Measurements from ENCODE around the gene PHF21A. TPM values are rescaled to one million over a fixed set of nuclear protein-coding genes. Genes with fewer than 3 reads are reported as not detected.

PHF21A gene
- total RNA-seq, 4 donors from 2014 or later: 11.2 to 22.3 (median 15.9) TPM

- DNase-seq: no peak
- Histone ChIP-seq H3K9me3 (no peaks in the 10 kb centered on the region), H3K4me1 (peaks cover 0 to 21% (median 13%) of the 10 kb centered on the region in 3 donors), H3K4me3 (no peak overlapping the region), H3K27ac (no peak overlapping the region), H3K36me3 (no peaks in the 10 kb centered on the region), H3K27me3 (no peaks in the 10 kb centered on the region)
- intact Hi-C loops (cut with DNase I): no loop called here
- TF ChIP-seq CTCF (IDR thresholded peaks at IDR 0.05): no peak
- TF ChIP-seq POLR2A (IDR thresholded peaks at IDR 0.05): no peak
- WGBS, 2 donors: 80 to 91% methylated on average over 1 to 2 of the region's 2 CpGs
Measured at GRCh38 chr11:46036969-46037368, 84.3 kb downstream of the PHF21A start.

GRCh38 chr11:46036009-46036408 is 85.2 kb downstream of the PHF21A start:
- intact Hi-C loops (cut with DNase I): no loop called here
- Histone ChIP-seq H3K4me3 (no peak overlapping the region), H3K4me1 (peaks cover 0 to 21% (median 13%) of the 10 kb centered on the region in 3 donors), H3K27me3 (no peaks in the 10 kb centered on the region), H3K9me3 (no peaks in the 10 kb centered on the region), H3K27ac (no peak overlapping the region), H3K36me3 (no peaks in the 10 kb centered on the region)
- DNase-seq: no peak
- WGBS, 2 donors: 84 to 86% methylated on average over 2 of the region's 2 CpGs
- TF ChIP-seq CTCF (IDR thresholded peaks at IDR 0.05): no peak
- no peak for TF ChIP-seq POLR2A (IDR thresholded peaks at IDR 0.05)

GRCh38 chr11:46034041-46034440 is 87.2 kb downstream of the PHF21A start:
- no peak overlapping the region for H3K27ac ChIP-seq
- DNase-seq: no peak
- intact Hi-C loops (cut with DNase I): no loop called here
- no peaks in the 10 kb centered on the region for H3K36me3 ChIP-seq
- TF ChIP-seq CTCF (IDR thresholded peaks at IDR 0.05) (no peak), POLR2A (IDR thresholded peaks at IDR 0.05) (no peak)
- peaks cover 0 to 1% (median 0%) of the 10 kb centered on the region in 3 donors for H3K4me1 ChIP-seq
- no peaks in the 10 kb centered on the region for H3K27me3 ChIP-seq
- H3K4me3 ChIP-seq: no peak overlapping the region
- no peaks in the 10 kb centered on the region for H3K9me3 ChIP-seq

GRCh38 chr11:46026606-46027293 is 94.5 kb downstream of the PHF21A start:
- no peaks in the 10 kb centered on the region for H3K9me3 ChIP-seq
- peaks cover 0 to 21% (median 0%) of the 10 kb centered on the region in 3 donors for H3K4me1 ChIP-seq
- 59 to 60% methylated on average over 10 of the region's 10 CpGs for WGBS, 2 donors
- no peaks in the 10 kb centered on the region for H3K36me3 ChIP-seq
- no peak for DNase-seq
- TF ChIP-seq CTCF (IDR thresholded peaks at IDR 0.05): no peak
- TF ChIP-seq POLR2A (IDR thresholded peaks at IDR 0.05): no peak
- no peak overlapping the region for H3K4me3 ChIP-seq
- intact Hi-C loops (cut with DNase I): no loop called here
- no peak overlapping the region for H3K27ac ChIP-seq
- no peaks in the 10 kb centered on the region for H3K27me3 ChIP-seq

GRCh38 chr11:46020084-46020599 is 101.1 kb downstream of the PHF21A start:
- Histone ChIP-seq H3K27ac (no peak overlapping the region), H3K4me3 (no peak overlapping the region), H3K27me3 (no peaks in the 10 kb centered on the region), H3K4me1 (no peaks in the 10 kb centered on the region), H3K9me3 (no peaks in the 10 kb centered on the region), H3K36me3 (no peaks in the 10 kb centered on the region)
- no peak for DNase-seq
- TF ChIP-seq CTCF (IDR thresholded peaks at IDR 0.05) (no peak), POLR2A (IDR thresholded peaks at IDR 0.05) (no peak)
- intact Hi-C loops (cut with DNase I): no loop called here
- WGBS, 2 donors: 93 to 96% methylated on average over 8 of the region's 8 CpGs
